Stimulated activated CD4-positive, alpha-beta T cell treated with anti-CD3 and anti-CD28 coated beads, Interleukin-4, amount 100 ng/mL, for 48 hours (primary cell): ENCODE measurements around the gene TPST1.
"Not testable (repeated sequence)": the region's sequence is repeated elsewhere in the genome, so short reads cannot be mapped to it uniquely, and the experiment has no call there.

Experiments used
- DNase-seq, 2 donors: peaks; one replicate each; pipeline ENCODE4 v3.0.0-alpha.2; 2020; ENCODE audit warnings: low read depth in 2 of 2

TPST1 gene

DNA sequence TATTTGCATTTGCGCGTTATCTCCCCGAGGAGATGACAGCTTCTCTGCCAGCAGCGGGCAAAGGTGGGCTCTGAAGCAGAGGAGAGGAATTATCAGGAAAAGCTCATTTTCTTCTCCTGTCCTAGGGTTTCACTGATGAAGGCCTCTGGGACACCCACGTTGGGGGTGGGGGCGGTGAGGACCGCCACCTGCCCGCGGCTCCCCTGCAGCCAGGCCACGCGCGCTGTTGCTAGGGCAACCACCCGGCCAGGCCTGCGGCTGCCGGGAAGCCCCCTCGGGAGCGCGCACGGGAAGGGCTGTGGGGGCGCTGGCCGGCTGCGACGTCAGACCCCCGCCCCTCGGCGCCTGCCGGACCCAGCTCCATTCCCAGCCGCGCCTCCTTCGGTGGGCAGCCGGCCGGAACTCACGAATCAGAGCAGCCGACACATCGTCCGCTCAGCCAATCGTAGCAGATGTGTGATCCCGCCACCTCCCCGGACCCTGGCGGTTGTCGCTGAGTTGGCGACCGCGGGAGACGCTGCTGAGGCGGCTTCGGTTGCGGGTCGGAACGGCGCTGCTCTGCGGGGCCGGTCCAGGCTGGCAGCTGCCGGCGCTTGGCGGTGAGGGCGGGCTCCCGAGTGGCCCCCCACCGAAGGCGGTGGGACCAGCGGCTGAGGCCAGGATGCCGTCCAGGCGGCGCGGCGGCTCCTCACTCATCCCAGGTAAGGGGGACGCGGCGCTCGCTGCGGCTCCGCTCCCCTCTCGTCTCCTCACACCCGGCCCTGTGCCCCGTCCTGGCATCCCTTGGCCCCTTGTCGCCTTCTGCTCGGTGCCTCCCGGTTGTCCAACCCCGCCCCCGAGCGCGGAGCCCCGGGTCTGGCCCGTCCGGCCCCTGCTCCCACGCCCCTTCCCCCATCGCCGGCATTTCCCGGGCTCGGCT is at the start of gene TPST1:
TSS of gene TPST1 (plus strand) at position 513 of the 919 bp plus-strand sequence. CDS start 35,092 bp downstream, outside the sequence.
- peak; percentile 69 for DNase-seq

DNA sequence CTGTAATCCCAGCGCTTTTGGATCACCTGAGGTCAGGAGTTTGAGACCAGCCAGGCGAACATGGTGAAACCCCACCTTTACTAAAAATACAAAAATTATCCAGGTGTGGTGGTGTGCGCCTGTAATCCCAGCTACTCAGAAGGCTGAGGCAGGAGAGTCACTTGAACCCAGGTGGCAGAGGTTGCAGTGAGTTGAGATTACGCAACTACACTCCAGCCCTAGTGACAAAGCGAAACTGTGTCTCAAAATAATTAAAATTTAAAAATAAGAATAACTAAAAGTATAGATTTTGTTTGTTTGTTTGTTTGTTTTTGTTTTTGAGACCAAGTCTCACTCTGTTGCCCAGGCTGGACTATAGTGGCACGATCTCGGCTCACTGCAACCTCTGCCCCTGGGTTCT is 49.1 kb upstream of the TPST1 start:
- DNase-seq: not testable (repeated sequence)

DNA sequence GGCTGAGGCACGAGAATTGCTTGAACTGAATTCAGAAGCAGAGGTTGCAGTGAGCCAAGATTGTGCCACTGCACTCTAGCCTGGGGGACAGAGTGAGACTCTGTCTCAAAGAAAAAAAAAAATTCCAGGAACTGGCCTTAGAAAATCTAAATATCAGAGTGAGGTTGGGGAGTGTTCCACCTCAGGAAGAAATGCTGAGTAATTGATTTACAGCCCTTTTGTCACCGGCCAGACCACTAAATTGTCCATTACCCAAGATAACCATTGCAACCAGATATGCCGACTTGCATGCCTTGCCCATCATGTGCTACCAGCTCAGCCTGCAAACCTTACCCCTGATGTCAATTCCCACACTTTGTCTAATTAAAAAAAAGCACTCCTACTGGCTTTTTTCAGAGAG is 48.1 kb upstream of the TPST1 start:
- no peak for DNase-seq

GRCh38 chr7:66162622-66163021 is 42.5 kb upstream of the TPST1 start:
- no peak for DNase-seq

GRCh38 chr7:66163186-66163610 is 41.9 kb upstream of the TPST1 start:
- DNase-seq: no peak

GRCh38 chr7:66164356-66164755 is 40.8 kb upstream of the TPST1 start:
- no peak for DNase-seq

- no peak for DNase-seq
These were observed 37.3 kb upstream of the TPST1 start for GRCh38 chr7:66167773-66168387.

DNA sequence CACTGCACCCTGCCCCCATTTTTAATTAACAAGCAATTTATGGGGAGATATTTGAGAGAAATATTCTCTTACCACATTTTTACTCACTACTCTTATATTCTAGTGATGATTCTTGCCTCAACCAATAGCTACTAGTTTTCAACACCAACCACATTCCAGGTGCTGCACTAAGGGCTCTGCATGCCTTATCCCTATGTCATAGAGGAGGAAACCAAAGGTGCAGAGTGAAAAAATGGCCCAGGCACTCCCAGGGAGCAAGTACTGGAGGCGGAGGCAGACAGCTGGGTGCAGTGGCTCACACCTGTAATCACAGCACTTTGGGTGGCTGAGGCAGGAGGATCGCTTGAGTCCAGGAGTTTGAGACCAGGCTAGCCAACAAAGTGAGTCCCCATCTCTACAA is 35.5 kb upstream of the TPST1 start:
- no peak for DNase-seq

DNA sequence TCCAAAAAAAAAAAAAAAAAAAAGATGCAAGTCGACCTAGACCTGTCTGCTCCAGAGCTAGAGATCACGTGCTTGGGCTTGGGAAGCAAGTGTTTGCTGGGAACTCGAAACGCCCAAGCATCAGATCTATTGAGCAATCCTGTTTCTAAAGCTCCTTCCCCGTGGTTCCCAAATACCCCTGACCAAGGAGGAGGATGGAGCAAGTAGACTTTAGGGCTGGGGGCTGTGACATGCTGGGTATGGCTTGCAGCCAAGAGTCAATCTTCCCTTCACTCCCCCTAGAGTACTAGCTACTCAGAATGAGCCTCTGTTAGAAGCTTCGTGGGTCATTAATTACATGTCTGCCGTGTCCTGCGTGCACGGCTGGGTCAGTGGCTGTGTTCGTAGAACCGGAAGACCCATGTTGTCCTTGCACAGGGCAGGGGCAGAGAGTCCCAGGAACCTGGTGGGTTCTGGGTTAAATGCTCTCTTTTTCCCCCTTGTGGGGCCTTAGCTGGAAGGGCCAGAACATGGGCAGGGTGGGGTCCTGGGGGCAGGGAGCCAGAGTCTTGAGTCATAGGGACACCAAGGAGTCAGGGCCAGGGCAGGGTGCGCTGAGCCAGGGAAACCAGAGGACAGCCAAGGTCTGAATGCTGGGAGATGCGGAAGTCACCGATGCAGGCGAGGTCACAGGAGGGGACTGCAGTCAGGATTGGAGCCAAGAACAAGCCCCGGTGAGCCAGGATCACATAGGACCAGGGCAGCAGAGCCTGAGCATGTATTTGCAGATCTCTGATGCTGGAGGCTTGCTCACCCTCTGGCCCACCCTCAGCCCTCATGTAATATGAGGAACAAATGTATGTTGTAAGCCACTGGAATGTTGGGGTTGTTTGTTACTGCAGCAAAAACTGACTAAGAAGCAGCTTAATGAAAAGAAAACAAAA is 34.6 kb upstream of the TPST1 start:
- DNase-seq: no peak

GRCh38 chr7:66172536-66173401 is 32.4 kb upstream of the TPST1 start:
- DNase-seq: not testable (repeated sequence)

- no peak for DNase-seq
These were observed 31.3 kb upstream of the TPST1 start for GRCh38 chr7:66173856-66174255.

GRCh38 chr7:66175006-66175405 is 30.1 kb upstream of the TPST1 start:
- not testable (repeated sequence) for DNase-seq

DNA sequence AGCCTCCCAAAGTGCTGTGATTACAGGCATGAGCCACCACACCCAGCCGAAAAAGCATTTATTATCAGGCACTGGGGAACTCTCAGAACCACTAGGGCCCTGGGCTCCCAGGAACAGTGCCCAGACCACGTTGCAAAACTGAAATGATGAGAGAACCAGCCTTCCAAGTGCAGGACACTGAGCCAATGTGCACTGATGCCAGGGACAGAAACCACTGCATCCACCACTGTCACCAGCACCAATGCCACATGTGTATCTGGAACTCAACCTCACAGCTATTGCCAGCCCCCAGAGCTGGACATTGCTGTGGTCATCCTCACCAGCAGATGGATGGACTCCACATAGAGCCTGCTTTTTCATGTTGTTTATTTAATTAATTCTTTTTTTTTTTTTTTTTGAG is 28.2 kb upstream of the TPST1 start:
- no peak for DNase-seq

DNA sequence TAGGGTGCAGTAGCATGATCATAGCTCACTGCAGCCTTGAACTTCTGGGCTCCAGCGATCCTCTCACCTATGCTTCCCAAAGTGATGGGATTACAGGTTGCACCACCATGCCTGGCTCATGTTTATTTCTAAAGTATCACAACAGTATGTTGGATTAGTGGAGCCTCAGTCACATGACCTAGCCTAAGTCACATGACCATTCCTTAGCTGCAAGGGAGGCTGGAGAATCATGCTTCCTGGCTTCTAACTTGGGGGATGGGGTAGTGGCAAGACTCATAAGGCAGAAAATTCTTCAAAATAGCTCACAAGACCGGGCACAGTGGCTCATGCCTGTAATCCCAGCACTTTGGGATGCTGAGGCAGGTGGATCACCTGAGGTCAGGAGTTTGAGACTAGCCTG is 26.9 kb upstream of the TPST1 start:
- DNase-seq: no peak

DNA sequence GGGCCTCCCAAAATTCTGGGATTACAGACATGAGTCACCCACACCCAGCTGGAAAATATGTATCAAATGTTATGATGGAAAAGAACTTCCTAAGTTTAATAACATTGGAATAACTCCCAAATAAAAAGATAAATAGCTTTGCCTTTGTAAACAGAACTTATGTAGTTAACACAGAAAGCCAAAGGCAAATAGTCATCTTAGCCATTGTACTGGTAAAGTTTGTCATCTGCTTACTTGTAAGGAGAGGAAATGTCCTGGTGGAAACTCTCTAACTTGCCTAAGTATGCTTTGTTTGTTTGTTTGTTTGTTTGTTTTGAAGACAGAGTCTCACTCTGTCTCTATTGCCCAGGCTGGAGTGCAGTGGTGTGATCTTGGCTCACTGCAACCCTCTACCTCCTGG is 23.8 kb upstream of the TPST1 start:
- no peak for DNase-seq

GRCh38 chr7:66181845-66182244 is 23.3 kb upstream of the TPST1 start:
- no peak for DNase-seq

DNA sequence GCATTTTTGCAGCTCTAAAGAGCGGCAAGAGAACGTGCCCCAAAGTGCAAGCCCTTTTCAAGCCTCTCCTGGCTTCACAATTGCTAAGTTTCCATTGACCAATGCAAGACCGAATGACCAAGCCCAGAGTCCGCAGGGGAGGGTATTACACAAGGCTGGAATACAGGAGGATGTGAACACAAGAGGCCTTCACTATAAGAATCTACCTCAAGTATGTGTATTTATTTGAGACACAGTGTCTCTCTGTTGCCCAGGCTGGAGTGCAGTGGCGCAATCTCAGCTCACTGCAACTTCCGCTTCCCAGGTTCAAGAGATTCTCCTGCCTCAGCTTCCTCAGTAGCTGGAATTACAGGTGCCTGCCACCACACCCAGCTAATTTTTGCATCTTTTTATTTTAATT is 22.2 kb upstream of the TPST1 start:
- no peak for DNase-seq

- no peak for DNase-seq
These were observed 21.4 kb upstream of the TPST1 start for GRCh38 chr7:66183700-66184099.

DNA sequence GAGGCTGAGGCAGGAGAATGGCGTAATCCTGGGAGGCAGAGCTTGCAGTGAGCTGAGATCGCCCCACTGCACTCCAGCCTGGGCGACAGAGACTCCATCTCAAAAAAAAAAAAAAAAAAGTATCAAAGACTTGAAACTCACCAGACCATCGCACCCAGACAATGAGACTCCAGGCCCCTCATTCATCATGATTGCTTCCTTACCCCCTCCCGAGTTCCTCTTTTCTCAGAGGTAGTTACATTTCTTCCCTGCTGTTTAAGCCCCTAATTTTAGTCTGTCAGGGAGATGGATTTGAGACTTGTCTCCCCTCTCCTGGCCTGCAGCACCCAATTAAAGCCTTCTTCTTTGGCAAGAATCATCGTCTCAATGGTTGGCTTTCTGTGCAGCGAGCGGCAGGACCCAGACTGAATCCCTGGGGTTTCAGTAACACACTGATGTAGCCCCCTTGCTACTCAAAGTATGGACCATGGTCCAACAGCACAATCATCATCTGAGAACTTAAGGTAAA is 19.4 kb upstream of the TPST1 start:
- no peak for DNase-seq

- DNase-seq: no peak
These were observed 18.1 kb upstream of the TPST1 start for GRCh38 chr7:66186991-66187390.

DNA sequence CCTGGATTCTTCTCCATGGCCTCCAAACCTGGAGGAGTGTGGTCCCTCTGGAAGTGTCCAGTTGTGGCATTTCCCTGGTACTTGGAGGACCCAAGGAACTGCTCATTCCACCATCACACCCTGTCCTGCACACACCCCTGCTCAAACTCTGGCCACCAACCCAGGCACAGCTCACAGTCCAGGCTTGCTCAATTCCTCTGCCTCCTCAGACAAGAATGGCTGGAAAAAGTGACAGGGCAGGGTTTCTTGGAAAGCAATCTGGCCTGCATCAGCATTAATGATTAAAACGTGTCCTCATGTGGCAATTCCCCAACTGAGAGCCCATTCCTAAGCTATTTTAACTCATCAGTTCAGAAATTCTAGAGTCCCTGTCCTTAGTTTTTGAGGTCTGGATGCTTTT is 17.2 kb upstream of the TPST1 start:
- no peak for DNase-seq
